ENCODE measurements around the gene BEX3. TPM values are rescaled to one million over a fixed set of nuclear protein-coding genes. Genes with fewer than 3 reads are reported as not detected.
"Not testable (repeated sequence)": the region's sequence is repeated elsewhere in the genome, so short reads cannot be mapped to it uniquely, and the experiment has no call there.

Gene BEX3
- total and polyA plus RNA-seq, 8 donors, result 91.0 to 426 (median 372) TPM

- Histone ChIP-seq H3K9me3 (no peaks in the 10 kb centered on the region), H3K36me3 (no peaks in the 10 kb centered on the region), H3K27ac (peak overlapping the region; percentile 73 to 91), H3K4me1 (no peaks in the 10 kb centered on the region), H3K27me3 (no peaks in the 10 kb centered on the region), H3K4me3 (peak overlapping the region; percentile 42 to 53)
- peak; percentile 80 for ATAC-seq
- DNase-seq, result peak in 1 of 4 donors; percentile 54
- intact Hi-C loops (cut with DNase I), result no loop called here
- no peak for TF ChIP-seq CTCF (IDR thresholded peaks at IDR 0.05)
Measured at GRCh38 chrX:103356858-103357257, 19.5 kb upstream of the BEX3 start.

GRCh38 chrX:103357871-103358270, 18.5 kb upstream of the BEX3 start:
- Histone ChIP-seq H3K4me1 (no peaks in the 10 kb centered on the region), H3K27ac (no peak overlapping the region), H3K36me3 (no peaks in the 10 kb centered on the region), H3K27me3 (no peaks in the 10 kb centered on the region), H3K4me3 (peak overlapping the region in 1 of 2 donors; percentile 53), H3K9me3 (no peaks in the 10 kb centered on the region)
- intact Hi-C loops (cut with DNase I), result no loop called here
- no peak for ATAC-seq
- no peak for TF ChIP-seq CTCF (IDR thresholded peaks at IDR 0.05)
- DNase-seq, result no peak

GRCh38 chrX:103359605-103360004, 16.7 kb upstream of the BEX3 start:
- DNase-seq; H3K36me3 ChIP-seq; intact Hi-C loops (cut with DNase I); H3K9me3 ChIP-seq; H3K4me1 ChIP-seq; ATAC-seq; H3K27me3 ChIP-seq; H3K4me3 ChIP-seq; H3K27ac ChIP-seq: not testable (repeated sequence)

GRCh38 chrX:103360092-103360491, 16.2 kb upstream of the BEX3 start:
- no peak overlapping the region for H3K27ac ChIP-seq
- H3K4me3 ChIP-seq, result no peak overlapping the region
- no peaks in the 10 kb centered on the region for H3K36me3 ChIP-seq
- H3K9me3 ChIP-seq, result no peaks in the 10 kb centered on the region
- TF ChIP-seq CTCF (IDR thresholded peaks at IDR 0.05), result no peak
- DNase-seq, result no peak
- intact Hi-C loops (cut with DNase I), result no loop called here
- no peaks in the 10 kb centered on the region for H3K27me3 ChIP-seq
- H3K4me1 ChIP-seq, result no peaks in the 10 kb centered on the region
- no peak for ATAC-seq

- H3K27ac ChIP-seq, result no peak overlapping the region
- H3K4me1 ChIP-seq, result no peaks in the 10 kb centered on the region
- H3K9me3 ChIP-seq, result no peaks in the 10 kb centered on the region
- no peak for ATAC-seq
- no peaks in the 10 kb centered on the region for H3K27me3 ChIP-seq
- no peak for DNase-seq
- H3K4me3 ChIP-seq, result no peak overlapping the region
- no peaks in the 10 kb centered on the region for H3K36me3 ChIP-seq
- intact Hi-C loops (cut with DNase I), result no loop called here
- TF ChIP-seq CTCF (IDR thresholded peaks at IDR 0.05), result no peak
Measured at GRCh38 chrX:103360916-103361315, 15.4 kb upstream of the BEX3 start.

- DNase-seq (no peak), ATAC-seq (no peak)
- Histone ChIP-seq H3K4me3 (no peak overlapping the region), H3K9me3 (no peaks in the 10 kb centered on the region), H3K27ac (no peak overlapping the region), H3K27me3 (no peaks in the 10 kb centered on the region), H3K4me1 (no peaks in the 10 kb centered on the region), H3K36me3 (no peaks in the 10 kb centered on the region)
- no peak for TF ChIP-seq CTCF (IDR thresholded peaks at IDR 0.05)
- intact Hi-C loops (cut with DNase I), result no loop called here
Measured at GRCh38 chrX:103361798-103362197, 14.5 kb upstream of the BEX3 start.
